HG02884 (cell line): ENCODE data around the gene MIER1.
"Not testable (repeated sequence)": the region's sequence is repeated elsewhere in the genome, so short reads cannot be mapped to it uniquely, and the experiment has no call there.

Experiments
- ATAC-seq: cut with Tn5 transposase; IDR thresholded peaks from one replicate; pipeline ENCODE4 v1.9.1; 2021; ENCODE audit warnings: mild to moderate bottlenecking, moderate library complexity; ENCODE audit not compliant: unreplicated experiment

MIER1 gene

DNA sequence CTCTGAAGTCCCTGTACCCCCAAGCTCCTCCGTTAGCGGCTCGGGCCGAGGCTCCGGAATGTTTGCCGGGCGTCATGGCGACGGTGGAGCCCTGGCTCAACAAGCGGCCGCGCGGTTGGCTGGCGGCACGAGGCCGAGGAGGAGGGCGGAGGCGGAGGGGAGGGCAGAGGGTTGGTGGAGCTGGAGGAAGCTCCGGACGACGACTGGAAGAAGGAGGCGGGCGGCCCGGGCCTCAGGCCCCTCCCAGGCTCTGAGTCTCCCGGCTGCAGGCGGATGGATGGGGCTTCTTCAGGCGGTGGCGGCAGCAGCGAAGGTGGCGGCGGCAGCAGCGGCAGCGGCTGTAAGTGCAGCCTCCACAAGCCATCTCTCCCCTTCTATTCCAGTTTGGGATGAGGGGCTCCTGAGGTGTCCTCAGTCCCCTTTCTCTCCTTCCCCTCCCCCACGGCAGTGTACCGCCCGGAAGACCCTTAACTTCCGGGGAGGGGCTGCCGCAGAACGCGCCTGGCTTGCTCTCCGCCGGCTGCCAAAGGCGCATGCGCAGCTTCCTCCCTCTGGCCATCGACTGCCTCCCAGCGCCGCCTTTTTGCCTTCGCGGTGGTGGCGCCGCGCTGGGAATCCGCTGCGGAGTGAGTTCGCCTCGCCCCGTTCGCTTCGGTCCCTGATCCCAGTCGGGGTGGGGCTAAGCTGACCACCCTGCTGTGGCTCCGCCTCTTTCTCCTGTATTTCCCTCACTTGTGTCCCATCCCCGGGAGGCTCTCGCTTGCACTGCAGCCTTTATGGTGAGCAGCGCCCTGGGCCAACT is at the start of gene MIER1, which contains the start of gene DNAI4:
Gene MIER1, plus strand, starts transcription at position 235 of the 802 bp plus-strand sequence. Its CDS starts 39 bp downstream, at position 274.
Gene DNAI4, minus strand, starts transcription at position 101 of the 802 bp plus-strand sequence. Its CDS starts 25 bp downstream, at position 76.
- peak; percentile 90 for ATAC-seq

DNA sequence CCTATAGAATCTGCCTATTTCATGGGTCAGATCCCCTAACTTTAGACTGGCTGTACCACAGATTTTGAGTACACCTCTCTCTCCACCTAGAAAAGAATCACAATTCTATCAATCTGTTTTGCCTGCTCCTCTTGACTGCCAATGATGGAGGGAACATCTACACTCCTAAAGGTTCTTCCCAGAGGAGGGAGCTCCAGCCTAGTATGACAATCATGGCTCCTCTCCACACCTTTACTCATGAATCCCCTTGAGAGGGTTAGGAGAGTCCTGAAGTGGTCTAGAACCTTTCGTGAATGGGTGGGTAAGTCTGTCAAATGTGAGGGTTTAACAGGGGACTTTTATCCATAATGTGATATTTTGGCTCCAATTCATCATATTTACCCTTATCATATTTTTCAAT is 48.1 kb upstream of the MIER1 start:
- no peak for ATAC-seq

DNA sequence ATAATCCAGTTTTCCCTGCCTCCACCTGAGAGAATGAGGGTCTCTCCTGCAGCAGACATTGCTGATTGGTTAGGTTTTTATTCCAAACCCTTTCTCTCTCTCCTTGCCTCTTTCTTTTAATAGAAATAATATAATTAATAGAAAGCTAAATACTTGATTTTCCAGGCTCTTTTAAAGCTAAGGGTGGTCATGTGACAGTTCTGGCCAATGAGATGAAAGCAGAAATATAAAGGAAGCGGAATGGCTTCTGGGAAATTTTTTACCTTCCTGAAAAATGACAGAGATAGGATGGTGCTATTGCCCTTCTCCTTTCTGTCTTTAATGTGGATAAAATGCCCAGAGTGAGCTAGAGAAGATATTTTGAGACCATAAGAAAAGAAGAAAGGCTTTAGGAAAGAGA is 35.8 kb upstream of the MIER1 start:
- ATAC-seq, result no peak

- no peak for ATAC-seq
Observed at GRCh38 chr1:66890621-66891020, 34.2 kb upstream of the MIER1 start.

DNA sequence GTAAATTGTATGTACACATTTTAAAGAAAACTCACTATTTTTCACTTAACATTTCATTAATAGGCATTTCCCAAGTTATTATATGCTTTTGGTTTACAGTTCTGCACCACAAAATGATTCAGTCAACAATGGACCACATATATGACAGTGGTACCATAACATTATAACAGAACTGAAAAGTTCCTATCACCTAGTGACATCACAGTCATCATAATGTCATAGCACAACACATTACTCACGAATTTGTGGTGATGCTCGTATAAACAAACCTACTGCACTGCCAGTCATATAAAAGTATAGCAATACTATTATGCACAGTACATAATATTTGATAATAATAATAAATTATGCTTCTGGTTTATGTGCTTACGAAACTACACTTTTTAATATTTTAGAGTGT is 31.1 kb upstream of the MIER1 start:
- ATAC-seq, result no peak

DNA sequence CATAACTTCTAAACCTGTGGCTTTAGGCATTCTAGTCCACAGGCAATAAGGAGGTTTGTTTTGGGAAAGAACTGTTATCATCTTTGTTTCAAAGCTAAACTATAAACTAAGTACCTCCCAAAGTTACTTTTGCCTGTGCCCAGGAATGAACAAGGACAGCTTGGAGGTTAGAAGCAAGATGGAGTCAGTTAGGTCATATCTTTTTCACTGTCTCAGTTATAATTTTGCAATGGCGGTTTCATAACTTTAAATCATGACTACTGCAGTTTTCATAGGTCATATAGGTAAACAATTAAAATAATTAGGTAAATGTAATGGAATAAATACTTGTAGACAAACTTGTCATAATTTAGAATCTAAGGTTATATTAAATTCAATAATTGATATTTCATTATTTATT is 9.6 kb upstream of the MIER1 start:
- ATAC-seq, result not testable (repeated sequence)

GRCh38 chr1:66916320-66916719 is 8.5 kb upstream of the MIER1 start:
- ATAC-seq, result no peak

DNA sequence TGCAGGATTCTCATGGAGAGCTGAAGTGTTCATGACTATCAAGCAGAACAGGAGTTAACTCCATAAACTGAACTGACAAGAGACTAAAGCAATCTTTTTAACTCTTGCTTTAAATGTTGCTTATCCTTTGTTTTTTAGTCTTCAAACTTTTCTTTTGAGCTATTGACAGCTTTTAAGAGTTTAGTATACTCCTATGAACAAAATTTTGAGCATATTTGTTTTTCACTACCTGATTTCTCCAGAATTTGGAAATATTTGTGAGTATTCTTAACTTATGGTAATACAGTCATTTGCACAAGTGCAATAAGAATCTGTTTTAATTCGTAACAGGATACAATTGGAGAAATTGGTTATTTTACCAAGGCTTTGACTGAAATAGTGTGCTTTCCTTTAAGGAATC is 7.3 kb upstream of the MIER1 start:
- ATAC-seq, result no peak

- ATAC-seq, result no peak
Observed at GRCh38 chr1:66919063-66919462, 5.7 kb upstream of the MIER1 start.

DNA sequence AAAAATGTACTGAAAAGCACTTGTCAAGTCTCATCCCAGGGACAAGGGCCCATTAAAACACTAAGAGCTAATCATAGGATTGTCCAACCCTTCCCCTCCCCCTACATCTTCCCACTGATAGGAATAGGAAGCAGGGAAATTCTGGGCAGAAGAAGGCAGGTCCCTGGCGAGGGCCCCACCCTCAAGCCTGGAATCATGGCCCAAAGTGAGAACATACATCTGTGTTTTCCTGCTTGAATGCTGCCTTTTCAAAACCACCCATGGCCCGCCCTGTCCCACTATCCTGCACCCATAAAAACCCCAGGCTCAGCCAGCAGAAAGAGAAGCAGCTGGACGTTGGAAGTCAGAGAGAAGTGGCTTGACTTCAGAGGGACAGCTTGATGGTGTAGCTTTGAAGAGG is 5.0 kb upstream of the MIER1 start:
- no peak for ATAC-seq

DNA sequence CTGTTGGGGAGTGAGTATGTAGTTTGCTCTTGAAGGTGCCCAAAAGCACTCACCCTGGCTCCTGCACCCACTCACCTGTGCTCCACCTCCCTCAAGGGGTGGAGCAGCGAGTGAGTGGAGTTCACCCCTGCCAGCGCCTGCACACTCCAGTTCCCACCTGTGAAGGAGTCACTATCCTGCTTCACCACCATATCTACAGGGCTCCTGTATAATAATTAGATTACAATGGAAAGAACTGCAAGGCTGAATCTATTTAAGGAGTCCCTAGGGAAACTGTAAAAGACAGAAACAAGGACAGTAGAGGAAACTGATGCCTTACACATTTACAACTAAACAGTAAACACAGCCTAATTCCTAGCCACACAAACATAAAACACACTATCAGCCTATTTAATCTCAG is 4.2 kb upstream of the MIER1 start:
- no peak for ATAC-seq

- peak; percentile 1 for ATAC-seq
Observed at GRCh38 chr1:66925558-66925910, 744 bp downstream of the MIER1 start.

DNA sequence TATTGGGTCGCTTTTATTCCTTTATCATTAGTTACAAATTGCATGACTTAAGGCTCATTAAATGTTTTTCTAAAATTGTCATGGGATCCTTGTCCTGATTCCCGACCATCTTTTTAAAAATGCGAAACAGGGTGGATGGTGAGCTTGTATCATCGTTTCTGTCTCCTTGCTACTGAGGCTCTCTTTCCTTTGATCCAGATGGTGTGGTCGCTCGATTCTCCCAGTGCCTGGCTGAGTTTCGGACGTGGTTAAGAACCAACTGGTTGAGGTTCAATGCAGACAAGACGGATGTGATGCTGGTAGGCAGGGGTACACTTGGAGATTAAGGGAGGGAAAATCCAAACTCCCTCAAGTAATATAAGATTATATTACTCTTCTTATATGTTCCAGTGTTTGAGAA is 1.2 kb downstream of the MIER1 start:
- no peak for ATAC-seq

GRCh38 chr1:66927528-66927927 is 2.7 kb downstream of the MIER1 start:
- no peak for ATAC-seq

- ATAC-seq, result no peak
Observed at GRCh38 chr1:66929146-66929688, 4.4 kb downstream of the MIER1 start.

DNA sequence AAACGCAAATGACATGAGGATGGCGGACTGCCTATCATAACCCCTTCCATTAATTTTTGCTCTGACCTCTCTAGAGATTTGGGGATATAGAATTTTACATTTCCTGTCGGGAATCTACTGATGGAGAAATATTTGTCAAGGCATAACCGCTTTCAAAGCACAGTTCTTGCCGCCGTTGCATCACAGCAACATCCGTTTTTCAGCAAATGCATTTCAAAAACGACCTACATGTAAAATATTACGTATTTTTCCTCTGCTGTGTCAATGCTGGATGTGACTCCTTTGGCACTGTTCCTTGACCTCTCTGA is 4.9 kb downstream of the MIER1 start:
- ATAC-seq, result no peak

DNA sequence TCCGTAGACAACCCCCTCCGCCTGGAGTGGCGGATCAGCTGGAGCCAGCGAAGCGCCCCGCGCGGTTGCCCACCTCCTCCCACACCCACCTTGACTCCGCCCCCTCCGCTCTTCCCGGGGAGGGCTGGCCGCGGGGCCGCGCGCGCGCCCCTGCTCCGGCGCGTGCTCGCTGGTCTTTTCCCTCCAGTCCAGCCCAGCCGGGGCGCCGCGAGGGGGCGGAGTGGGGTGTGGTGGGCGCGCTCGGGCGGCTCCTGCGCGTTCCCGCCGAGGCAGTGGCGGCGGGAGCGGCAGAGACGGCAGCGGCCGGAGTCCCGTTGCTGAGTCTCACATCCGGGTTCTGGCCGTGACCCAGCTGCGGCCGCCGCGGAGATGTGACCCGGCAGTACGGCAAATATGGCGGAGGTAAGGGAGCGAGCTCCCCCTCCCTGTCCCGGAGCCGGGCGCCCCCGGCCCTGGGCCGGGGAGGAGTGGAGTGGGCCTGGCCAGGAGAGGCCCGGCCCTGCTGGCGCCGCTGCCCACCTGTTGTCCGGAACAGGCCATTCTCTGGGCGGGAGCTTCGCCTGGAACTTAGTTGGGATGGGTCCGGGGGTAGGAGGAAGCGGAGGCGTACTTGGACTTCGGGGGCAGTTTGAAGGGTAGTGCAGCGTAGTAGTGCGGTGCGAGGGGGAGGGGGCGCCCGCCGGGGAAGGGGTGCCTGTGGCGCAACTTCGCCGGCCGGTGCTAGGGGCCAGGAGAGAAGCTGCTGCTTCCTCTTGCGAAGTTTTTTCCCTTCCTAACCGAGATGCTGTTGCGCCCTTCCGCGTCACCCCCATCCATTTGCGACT is 5.4 kb downstream of the MIER1 start:
- ATAC-seq, result peak; percentile 59

- ATAC-seq, result no peak
Observed at GRCh38 chr1:66930823-66931174, 6.0 kb downstream of the MIER1 start.

DNA sequence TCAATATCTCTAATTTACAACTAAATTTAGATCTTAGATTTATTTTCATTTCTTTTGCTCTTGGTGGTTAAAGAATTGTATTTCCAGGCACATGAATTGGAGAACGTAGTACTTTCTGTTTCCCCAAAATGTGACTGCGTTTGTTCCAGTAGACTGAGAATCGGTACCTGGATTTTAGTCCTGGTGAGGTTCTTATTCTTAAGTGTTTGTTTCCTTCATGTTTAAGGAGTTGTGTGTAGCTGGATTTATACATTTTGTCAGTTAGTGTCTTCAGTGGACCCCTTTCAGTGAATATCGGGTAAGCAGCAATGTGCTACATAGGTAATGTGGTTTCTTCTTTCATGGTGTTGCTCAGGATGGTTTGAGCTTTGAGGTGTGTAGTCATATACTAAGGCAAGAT is 6.8 kb downstream of the MIER1 start:
- peak; percentile 28 for ATAC-seq

GRCh38 chr1:66932291-66932690 is 7.5 kb downstream of the MIER1 start:
- no peak for ATAC-seq

DNA sequence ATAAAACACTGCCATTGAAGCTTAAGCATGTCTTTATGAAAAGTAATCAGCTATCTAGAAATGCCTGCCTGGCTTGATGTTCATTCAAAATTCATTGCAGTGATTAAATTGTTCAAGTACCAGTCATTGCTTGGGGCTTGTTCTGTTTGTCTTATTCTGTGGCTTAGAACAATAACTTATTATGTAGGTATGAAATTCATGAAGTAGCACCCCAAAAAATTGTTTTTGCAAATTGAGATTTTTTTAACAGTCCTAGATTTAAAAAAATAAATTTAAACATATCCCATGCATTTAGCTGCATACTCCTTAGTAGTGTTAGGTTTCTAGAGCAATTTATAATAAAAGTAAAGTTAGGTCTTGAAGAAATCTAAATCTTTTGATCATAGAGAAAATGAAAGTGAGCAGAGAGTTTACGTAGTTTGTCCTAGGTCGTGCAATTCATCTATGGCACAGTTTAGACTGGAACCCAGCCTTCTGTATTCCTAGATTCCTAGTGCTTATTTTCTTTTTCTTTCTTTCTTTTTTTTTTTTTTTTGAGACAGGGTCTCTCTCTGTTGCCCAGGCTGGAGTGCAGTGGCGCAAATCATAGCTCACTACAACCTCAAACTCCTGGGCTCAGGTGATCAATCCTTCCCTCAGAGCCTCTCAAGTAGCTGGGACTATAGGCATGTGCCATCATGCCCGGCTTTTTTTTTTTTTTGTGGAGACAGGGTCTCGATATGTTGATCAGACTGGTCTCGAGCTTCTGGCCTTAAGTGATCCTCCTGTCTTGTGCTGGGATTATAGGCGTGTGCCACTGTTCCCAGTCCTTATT is 9.3 kb downstream of the MIER1 start:
- no peak for ATAC-seq
